GM18870 (cell line): ENCODE data around the gene CETP.
"Not testable (repeated sequence)": the region's sequence is repeated elsewhere in the genome, so short reads cannot be mapped to it uniquely, and the experiment has no call there.

Experiments
- ATAC-seq: cut with Tn5 transposase; IDR thresholded peaks from one replicate; pipeline ENCODE4 v1.9.1; 2021; ENCODE audit warnings: moderate library complexity; ENCODE audit not compliant: unreplicated experiment

The CETP gene

GRCh38 chr16:56933828-56934598 is 27.7 kb upstream of the CETP start:
- ATAC-seq, result no peak

GRCh38 chr16:56934599-56935145 is 27.1 kb upstream of the CETP start:
- ATAC-seq, result not testable (repeated sequence)

- ATAC-seq, result no peak
Measured at GRCh38 chr16:56935201-56935600, 26.5 kb upstream of the CETP start.

- ATAC-seq, result no peak
Measured at GRCh38 chr16:56936491-56936890, 25.3 kb upstream of the CETP start.

GRCh38 chr16:56936950-56937349 is 24.8 kb upstream of the CETP start:
- ATAC-seq, result no peak

DNA sequence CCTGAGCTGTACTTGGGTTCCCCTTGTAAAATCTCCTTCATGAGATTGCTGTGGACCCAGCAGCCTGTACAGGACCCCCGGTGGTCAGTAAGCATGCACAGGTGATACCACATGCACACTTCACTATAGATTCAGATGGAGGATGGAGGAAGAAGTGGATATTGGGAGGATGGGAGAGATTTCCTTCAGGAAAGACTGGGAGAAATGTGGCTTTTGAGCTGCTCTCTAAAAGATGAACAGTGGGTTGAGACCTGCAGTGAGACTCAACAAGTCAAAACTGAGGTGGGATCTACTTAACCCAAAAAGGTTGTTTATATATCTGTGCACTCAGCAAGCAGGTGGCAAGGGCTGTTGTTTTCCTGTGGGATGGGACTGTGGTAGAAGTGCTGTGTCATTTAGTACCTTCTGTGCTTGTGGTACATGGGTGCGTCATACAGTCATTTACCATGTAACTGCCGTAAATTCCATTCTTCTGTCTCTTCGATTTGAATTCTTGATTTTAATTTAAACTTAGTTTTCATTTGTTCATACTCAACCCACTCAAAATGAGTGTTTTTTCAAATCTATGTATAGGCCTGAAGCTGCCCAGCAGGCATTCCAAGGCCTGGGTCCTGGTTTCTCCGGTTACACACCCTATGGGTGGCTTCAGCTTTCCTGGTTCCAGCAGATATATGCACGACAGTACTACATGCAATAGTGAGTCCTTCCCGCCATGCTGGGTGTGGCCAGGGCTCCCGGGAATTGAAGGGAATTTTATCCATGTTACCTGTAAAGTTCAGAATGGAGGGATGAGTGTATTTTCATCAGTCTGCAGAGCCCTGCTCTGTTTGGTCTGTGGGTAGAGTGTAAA is 22.9 kb upstream of the CETP start:
- no peak for ATAC-seq

DNA sequence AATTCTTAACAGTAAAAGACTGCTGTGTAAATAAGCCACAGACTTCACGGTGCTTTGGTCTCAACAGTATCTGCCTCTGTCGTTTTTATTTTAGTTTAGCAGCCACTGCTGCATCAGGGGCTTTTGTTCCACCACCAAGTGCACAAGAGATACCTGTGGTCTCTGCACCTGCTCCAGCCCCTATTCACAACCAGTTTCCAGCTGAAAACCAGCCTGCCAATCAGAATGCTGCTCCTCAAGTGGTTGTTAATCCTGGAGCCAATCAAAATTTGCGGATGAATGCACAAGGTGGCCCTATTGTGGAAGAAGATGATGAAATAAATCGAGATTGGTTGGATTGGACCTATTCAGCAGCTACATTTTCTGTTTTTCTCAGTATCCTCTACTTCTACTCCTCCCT is 21.9 kb upstream of the CETP start:
- ATAC-seq, result no peak

DNA sequence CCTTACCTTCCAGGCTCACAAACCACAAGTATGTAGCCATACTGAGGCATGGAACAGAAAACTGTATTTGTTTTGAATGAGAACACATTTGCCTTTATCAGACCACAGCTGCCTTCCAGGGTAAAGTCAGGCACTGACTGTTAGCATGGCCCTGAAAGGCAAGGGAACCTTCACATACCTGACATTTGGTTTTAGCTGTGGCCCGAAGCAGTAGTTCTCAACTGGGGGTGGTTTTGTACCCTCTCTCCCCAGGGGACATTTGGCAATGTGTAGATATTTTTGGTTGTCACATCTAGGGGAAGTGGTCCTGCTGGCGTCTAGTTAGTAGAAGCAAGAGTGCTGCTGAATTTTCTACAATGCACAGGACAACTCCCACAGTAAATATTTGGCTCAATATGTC is 20.7 kb upstream of the CETP start:
- no peak for ATAC-seq

- no peak for ATAC-seq
Measured at GRCh38 chr16:56941856-56942331, 19.9 kb upstream of the CETP start.

GRCh38 chr16:56943761-56944375 is 17.9 kb upstream of the CETP start:
- ATAC-seq, result no peak

DNA sequence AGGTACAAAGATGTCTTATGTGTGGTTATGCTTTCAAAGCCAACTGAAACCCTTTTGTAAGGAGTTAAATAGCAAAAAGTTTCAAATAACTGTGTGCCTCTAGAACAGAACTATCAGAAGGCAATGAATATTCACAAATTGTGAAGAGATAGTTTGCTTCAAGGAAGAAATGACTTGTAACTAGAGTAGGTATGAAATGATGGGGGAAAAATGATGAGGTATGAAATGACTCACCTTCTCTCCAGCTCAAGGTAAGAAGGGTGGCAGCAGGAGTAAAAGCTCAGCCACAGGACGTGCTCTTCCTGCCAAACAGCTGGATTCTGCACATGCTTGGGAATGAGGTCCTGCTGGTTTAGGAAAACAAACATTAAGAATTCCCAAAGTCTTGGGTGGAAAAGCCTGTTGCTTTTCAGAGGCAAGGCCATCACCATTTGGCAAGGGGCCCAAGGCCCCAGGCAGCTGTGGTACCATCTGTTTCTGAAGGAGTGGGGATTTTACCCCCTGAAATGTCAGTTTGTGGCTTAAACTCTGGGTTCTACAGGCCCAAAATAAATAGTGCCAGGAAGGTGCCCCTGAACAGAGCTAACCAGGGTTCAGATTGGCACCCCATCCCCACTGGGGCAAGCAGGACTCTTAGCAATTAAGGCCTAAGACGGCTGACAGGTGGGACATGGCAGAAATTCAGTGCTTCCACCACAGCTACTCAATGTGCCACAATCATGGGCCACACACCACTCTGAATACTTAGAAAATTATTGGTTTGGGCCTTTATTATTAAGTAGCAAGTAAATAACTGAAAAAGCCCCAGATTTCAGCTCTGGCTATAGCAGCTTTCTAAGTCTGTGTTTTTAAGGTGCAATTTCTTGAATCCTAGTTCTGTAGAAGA is 16.6 kb upstream of the CETP start:
- ATAC-seq, result peak; percentile 56

DNA sequence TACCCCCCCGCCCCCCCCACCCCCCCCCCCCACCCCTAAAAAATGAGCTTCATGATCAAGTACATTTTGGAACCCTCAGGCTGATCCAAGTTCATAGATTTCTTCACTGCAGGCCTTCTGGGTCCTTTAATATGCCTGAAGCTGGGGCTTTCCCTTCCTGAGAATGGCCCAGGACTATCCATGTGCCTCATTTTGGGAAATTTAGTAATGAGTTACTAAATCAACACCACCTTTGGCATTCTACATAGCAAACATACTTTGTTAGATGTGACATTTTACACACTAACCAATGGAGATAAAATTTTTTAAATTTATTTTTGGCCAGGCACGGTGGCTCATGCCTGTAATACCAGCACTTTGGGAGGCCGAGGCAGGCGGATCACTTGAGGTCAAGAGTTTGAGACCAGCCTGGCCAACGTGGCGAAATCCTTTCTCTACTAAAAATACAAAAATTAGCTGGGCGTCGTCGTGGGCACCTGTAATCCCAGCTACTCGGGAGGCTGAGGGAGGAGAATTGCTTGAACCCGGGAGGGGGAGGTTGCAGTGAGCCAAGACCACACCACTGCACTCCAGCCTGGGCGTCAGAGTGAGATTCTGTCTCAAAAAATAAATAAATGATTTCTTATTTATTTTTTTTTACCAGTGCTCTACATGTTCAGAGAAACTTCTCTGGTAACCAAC is 15.8 kb upstream of the CETP start:
- no peak for ATAC-seq

DNA sequence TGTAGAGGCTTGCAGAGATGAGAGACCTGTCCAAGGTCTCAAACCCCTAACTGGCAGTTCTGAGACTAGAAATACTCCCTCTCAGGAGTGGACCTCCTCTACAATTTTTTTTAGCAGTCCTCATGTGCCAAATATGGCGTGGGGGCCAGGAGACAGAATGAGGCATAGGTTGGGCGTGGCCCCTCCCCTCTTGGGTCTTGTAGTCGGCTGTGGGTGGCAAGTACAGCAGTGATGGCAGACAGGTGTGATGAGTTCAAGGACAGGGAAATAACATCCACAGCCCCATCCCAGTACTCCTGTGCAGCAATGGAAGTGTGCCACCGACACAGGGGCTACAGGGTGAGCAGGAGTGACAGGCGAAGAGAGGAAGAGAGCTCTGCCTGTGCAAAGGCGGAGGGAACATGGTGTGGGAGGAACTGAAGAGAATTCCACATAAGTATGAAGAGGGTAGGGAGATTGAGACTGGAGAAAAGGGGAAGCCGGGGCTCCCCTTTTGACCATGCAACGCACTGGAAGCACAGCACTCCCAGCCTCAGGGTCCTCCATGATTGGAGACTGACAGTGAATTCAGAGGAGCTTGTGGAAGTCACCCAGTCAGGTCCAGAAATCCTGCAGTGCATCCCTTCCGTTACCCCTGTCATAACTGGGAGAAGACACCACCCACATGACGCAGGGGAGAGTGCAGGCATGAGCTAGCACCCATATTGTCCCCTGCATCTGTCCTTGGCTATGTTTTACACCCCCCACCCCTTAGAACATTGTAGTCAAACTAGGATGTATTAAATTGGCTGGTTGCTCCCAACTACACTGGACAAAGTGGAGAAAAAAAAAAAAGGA is 14.8 kb upstream of the CETP start:
- no peak for ATAC-seq

GRCh38 chr16:56947604-56947995 is 14.2 kb upstream of the CETP start:
- no peak for ATAC-seq

DNA sequence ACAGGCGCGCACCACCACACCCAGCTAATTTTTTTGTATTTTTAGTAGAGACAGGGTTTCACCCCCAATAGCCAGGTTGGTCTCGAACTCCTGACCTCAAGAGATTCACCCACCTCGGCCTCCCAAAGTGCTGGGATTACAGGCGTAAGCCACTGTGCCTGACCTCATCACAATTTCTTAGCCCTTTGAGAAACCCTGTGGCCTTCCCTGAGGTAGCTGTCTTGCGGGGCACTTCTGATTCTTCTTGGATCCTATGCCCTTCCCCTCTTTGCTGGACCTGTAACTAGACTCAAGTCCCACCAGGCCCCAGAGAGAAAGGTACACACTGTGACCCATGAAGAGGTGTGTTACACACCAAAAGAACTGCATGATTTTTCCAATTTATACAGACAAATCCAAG is 13.5 kb upstream of the CETP start:
- ATAC-seq, result no peak

- no peak for ATAC-seq
Measured at GRCh38 chr16:56950051-56950450, 11.7 kb upstream of the CETP start.

DNA sequence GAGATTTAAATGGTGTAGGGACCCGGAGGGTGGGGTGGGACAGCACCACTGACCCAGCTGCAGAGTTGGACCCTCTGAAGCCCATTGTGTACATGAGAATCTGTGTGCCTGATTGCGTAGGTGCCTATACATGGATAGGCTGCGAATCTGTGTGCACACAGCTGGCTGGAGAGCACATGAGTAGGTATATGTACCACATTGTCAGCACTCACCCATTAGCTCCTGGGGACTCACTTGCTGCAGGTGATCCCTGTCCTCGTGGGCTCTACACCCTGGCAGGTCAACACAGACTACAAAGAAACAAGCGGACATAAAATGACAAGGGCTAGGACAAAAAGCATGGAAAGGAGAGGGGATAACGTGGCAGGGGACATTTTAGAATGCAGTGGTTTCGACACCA is 11.3 kb upstream of the CETP start:
- no peak for ATAC-seq

DNA sequence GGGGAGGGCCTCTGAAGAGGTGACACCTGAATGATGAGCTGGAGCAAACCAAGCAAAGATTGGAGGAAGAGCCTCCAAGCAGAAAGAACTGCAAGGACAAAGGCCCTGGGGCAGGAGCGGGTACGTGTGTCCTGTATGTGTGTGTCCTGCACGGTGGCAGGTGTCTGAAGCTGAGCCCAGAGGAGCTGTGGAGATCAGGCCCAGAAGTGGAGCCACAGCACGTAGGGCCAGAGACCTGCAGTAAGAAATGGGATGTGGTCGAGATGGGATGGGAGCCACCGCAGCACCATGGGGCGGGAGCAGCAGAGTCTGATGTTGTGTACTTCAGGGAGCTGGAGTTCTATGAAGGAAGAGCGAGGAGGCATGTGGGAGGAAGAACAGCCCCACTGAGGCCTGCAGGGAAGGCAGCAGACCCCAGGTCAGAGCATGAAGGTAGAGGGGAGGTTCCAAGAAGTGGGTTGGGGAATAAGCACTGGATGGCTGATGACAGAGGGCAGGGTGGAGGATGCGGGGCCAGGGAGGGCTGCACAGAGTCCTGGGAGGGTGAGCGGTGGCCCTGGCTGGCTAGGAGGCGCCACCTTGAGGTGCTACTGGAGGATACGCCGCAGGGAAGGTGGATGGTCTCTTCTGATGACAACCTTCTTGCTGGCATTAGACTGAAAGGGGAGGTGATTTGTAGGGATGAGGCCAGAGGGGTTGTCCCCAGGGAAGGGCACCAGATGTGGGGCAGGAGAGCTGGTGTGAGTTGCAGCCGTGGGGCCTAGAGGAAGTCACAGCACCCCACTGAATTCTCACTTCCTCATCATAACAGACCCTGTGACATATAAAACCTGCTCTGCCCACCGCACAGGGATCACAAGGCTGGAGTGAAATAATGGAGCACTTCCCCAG is 10.6 kb upstream of the CETP start:
- ATAC-seq, result no peak
